Measurements from ENCODE around the gene PFDN2.
"Not testable (repeated sequence)": the region's sequence is repeated elsewhere in the genome, so short reads cannot be mapped to it uniquely, and the experiment has no call there.

The PFDN2 gene

GRCh38 chr1:161127649-161128048 lies 9.8 kb upstream of the PFDN2 start:
- no peaks in the 10 kb centered on the region for H3K9me3 ChIP-seq (ENCODE audit: control insufficient read depth, insufficient read depth, low read length)
- peaks cover 8% of the 10 kb centered on the region; the same call in 1 of the 2 replicates for H3K4me1 ChIP-seq (ENCODE audit: insufficient read depth, low read length)
- peaks cover 28% of the 10 kb centered on the region for H3K36me3 ChIP-seq (ENCODE audit: insufficient read depth, low read length)
- no peak overlapping the region for H3K9ac ChIP-seq (ENCODE audit: low read depth, low read length)

GRCh38 chr1:161122967-161123366 lies 5.1 kb upstream of the PFDN2 start:
- no peak overlapping the region for H3K9ac ChIP-seq (ENCODE audit: low read depth, low read length)
- H3K4me1 ChIP-seq (ENCODE audit: insufficient read depth, low read length): peaks cover 12% of the 10 kb centered on the region

GRCh38 chr1:161121834-161122233 lies 4.0 kb upstream of the PFDN2 start:
- Histone ChIP-seq H3K9ac (ENCODE audit: low read depth, low read length) (no peak overlapping the region), H3K36me3 (ENCODE audit: insufficient read depth, low read length) (peaks cover 35% of the 10 kb centered on the region), H3K9me3 (ENCODE audit: control insufficient read depth, insufficient read depth, low read length) (no peaks in the 10 kb centered on the region), H3K4me1 (ENCODE audit: insufficient read depth, low read length) (peaks cover 12% of the 10 kb centered on the region)

More at GRCh38 chr1:161122967-161123366, 5.1 kb upstream of the PFDN2 start:
- Histone ChIP-seq H3K9me3 (ENCODE audit: control insufficient read depth, insufficient read depth, low read length) (no peaks in the 10 kb centered on the region), H3K36me3 (ENCODE audit: insufficient read depth, low read length) (peaks cover 41% of the 10 kb centered on the region)

GRCh38 chr1:161121042-161121650 lies 3.3 kb upstream of the PFDN2 start:
- peaks cover 35% of the 10 kb centered on the region for H3K36me3 ChIP-seq (ENCODE audit: insufficient read depth, low read length)
- no peaks in the 10 kb centered on the region for H3K9me3 ChIP-seq (ENCODE audit: control insufficient read depth, insufficient read depth, low read length)
- no peak overlapping the region for H3K9ac ChIP-seq (ENCODE audit: low read depth, low read length)
- peaks cover 12% of the 10 kb centered on the region for H3K4me1 ChIP-seq (ENCODE audit: insufficient read depth, low read length)

GRCh38 chr1:161119092-161119903 lies 1.5 kb upstream of the PFDN2 start:
- peak overlapping the region; percentile 80; the same call in 1 of the 2 replicates for H3K9ac ChIP-seq (ENCODE audit: low read depth, low read length)
- H3K36me3 ChIP-seq (ENCODE audit: insufficient read depth, low read length): peaks cover 28% of the 10 kb centered on the region
- H3K9me3 ChIP-seq (ENCODE audit: control insufficient read depth, insufficient read depth, low read length): no peaks in the 10 kb centered on the region
- peaks cover 12% of the 10 kb centered on the region for H3K4me1 ChIP-seq (ENCODE audit: insufficient read depth, low read length)

GRCh38 chr1:161115961-161116360 lies 1.9 kb downstream of the PFDN2 start:
- Histone ChIP-seq H3K36me3 (ENCODE audit: insufficient read depth, low read length) (peaks cover 12% of the 10 kb centered on the region), H3K4me1 (ENCODE audit: insufficient read depth, low read length) (peaks cover 12% of the 10 kb centered on the region)
- not testable (repeated sequence) for H3K9ac ChIP-seq (ENCODE audit: low read depth, low read length); H3K9me3 ChIP-seq (ENCODE audit: control insufficient read depth, insufficient read depth, low read length)

- Histone ChIP-seq H3K4me1 (ENCODE audit: insufficient read depth, low read length) (peaks cover 12% of the 10 kb centered on the region), H3K9me3 (ENCODE audit: control insufficient read depth, insufficient read depth, low read length) (no peaks in the 10 kb centered on the region), H3K9ac (ENCODE audit: low read depth, low read length) (no peak overlapping the region), H3K36me3 (ENCODE audit: insufficient read depth, low read length) (peaks cover 5% of the 10 kb centered on the region)
These were observed 2.6 kb downstream of the PFDN2 start for GRCh38 chr1:161115132-161115711.

- Histone ChIP-seq H3K4me1 (ENCODE audit: insufficient read depth, low read length) (peaks cover 8% of the 10 kb centered on the region), H3K9ac (ENCODE audit: low read depth, low read length) (no peak overlapping the region), H3K9me3 (ENCODE audit: control insufficient read depth, insufficient read depth, low read length) (no peaks in the 10 kb centered on the region), H3K36me3 (ENCODE audit: insufficient read depth, low read length) (no peaks in the 10 kb centered on the region)
These were observed 3.3 kb downstream of the PFDN2 start for GRCh38 chr1:161114556-161114955.

- H3K36me3 ChIP-seq (ENCODE audit: insufficient read depth, low read length): no peaks in the 10 kb centered on the region
- H3K9ac ChIP-seq (ENCODE audit: low read depth, low read length): no peak overlapping the region
- H3K9me3 ChIP-seq (ENCODE audit: control insufficient read depth, insufficient read depth, low read length): no peaks in the 10 kb centered on the region
- peaks cover 1% of the 10 kb centered on the region for H3K4me1 ChIP-seq (ENCODE audit: insufficient read depth, low read length)
These were observed 3.9 kb downstream of the PFDN2 start for GRCh38 chr1:161113915-161114314.

GRCh38 chr1:161111527-161111926 lies 6.3 kb downstream of the PFDN2 start:
- Histone ChIP-seq H3K9ac (ENCODE audit: low read depth, low read length) (no peak overlapping the region), H3K36me3 (ENCODE audit: insufficient read depth, low read length) (no peaks in the 10 kb centered on the region), H3K4me1 (ENCODE audit: insufficient read depth, low read length) (no peaks in the 10 kb centered on the region), H3K9me3 (ENCODE audit: control insufficient read depth, insufficient read depth, low read length) (no peaks in the 10 kb centered on the region)

- Histone ChIP-seq H3K4me1 (ENCODE audit: insufficient read depth, low read length) (no peaks in the 10 kb centered on the region), H3K36me3 (ENCODE audit: insufficient read depth, low read length) (no peaks in the 10 kb centered on the region), H3K9me3 (ENCODE audit: control insufficient read depth, insufficient read depth, low read length) (no peaks in the 10 kb centered on the region), H3K9ac (ENCODE audit: low read depth, low read length) (no peak overlapping the region)
These were observed 6.7 kb downstream of the PFDN2 start for GRCh38 chr1:161111117-161111516.

- no peaks in the 10 kb centered on the region; the same call in 1 of the 2 replicates for H3K36me3 ChIP-seq (ENCODE audit: insufficient read depth, low read length)
- H3K9me3 ChIP-seq (ENCODE audit: control insufficient read depth, insufficient read depth, low read length): no peaks in the 10 kb centered on the region
These were observed 11.4 kb downstream of the PFDN2 start for GRCh38 chr1:161106431-161106830.

GRCh38 chr1:161100556-161100955 lies 17.3 kb downstream of the PFDN2 start:
- H3K36me3 ChIP-seq (ENCODE audit: insufficient read depth, low read length): no peaks in the 10 kb centered on the region
- no peak overlapping the region for H3K9ac ChIP-seq (ENCODE audit: low read depth, low read length)
- no peaks in the 10 kb centered on the region for H3K9me3 ChIP-seq (ENCODE audit: control insufficient read depth, insufficient read depth, low read length)
- H3K4me1 ChIP-seq (ENCODE audit: insufficient read depth, low read length): no peaks in the 10 kb centered on the region

More at GRCh38 chr1:161106431-161106830, 11.4 kb downstream of the PFDN2 start:
- Histone ChIP-seq H3K4me1 (ENCODE audit: insufficient read depth, low read length) (no peaks in the 10 kb centered on the region), H3K9ac (ENCODE audit: low read depth, low read length) (no peak overlapping the region)

- H3K9me3 ChIP-seq (ENCODE audit: control insufficient read depth, insufficient read depth, low read length): no peaks in the 10 kb centered on the region
- no peaks in the 10 kb centered on the region for H3K4me1 ChIP-seq (ENCODE audit: insufficient read depth, low read length)
- H3K9ac ChIP-seq (ENCODE audit: low read depth, low read length): peak overlapping the region; percentile 63; the same call in 1 of the 2 replicates
- no peaks in the 10 kb centered on the region for H3K36me3 ChIP-seq (ENCODE audit: insufficient read depth, low read length)
These were observed 18.6 kb downstream of the PFDN2 start for GRCh38 chr1:161099090-161099802.
